Measurements from ENCODE around the gene CFH.

Gene CFH

GRCh38 chr1:196650403-196650802 lies 1.4 kb upstream of the CFH start:
- Histone ChIP-seq H3K27ac (ENCODE audit: low read depth, low read length) (no peak overlapping the region), H3K4me2 (ENCODE audit: low read length) (no peak overlapping the region), H3K4me1 (ENCODE audit: control insufficient read depth, low read length) (no peaks in the 10 kb centered on the region), H3K36me3 (ENCODE audit: control insufficient read depth, low read length) (no peaks in the 10 kb centered on the region), H3K9me2 (replicated peaks; ENCODE audit: control insufficient read depth, low read length) (no peaks in the 10 kb centered on the region), H3K79me2 (ENCODE audit: control insufficient read depth, low read length) (no peaks in the 10 kb centered on the region), H3F3A (ENCODE audit: control insufficient read depth, insufficient read depth) (no peaks in the 10 kb centered on the region), H4K20me1 (ENCODE audit: control insufficient read depth, insufficient read depth, low read depth, low read length) (no peaks in the 10 kb centered on the region), H3K4me3 (ENCODE audit: low read length) (no peak overlapping the region), H3K9me3 (ENCODE audit: control insufficient read depth, insufficient read depth, low read length) (no peaks in the 10 kb centered on the region), H3K27me3 (ENCODE audit: control insufficient read depth, low read length) (no peaks in the 10 kb centered on the region)
- no peak for TF ChIP-seq EZH2phosphoT487 (IDR thresholded peaks at IDR 0.05; ENCODE audit: borderline replicate concordance, low read length)
- TF ChIP-seq, protein P1, sequence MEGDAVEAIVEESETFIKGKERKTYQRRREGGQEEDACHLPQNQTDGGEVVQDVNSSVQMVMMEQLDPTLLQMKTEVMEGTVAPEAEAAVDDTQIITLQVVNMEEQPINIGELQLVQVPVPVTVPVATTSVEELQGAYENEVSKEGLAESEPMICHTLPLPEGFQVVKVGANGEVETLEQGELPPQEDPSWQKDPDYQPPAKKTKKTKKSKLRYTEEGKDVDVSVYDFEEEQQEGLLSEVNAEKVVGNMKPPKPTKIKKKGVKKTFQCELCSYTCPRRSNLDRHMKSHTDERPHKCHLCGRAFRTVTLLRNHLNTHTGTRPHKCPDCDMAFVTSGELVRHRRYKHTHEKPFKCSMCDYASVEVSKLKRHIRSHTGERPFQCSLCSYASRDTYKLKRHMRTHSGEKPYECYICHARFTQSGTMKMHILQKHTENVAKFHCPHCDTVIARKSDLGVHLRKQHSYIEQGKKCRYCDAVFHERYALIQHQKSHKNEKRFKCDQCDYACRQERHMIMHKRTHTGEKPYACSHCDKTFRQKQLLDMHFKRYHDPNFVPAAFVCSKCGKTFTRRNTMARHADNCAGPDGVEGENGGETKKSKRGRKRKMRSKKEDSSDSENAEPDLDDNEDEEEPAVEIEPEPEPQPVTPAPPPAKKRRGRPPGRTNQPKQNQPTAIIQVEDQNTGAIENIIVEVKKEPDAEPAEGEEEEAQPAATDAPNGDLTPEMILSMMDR (IDR thresholded peaks at IDR 0.05; ENCODE audit: low read depth, low read length, poor library complexity, severe bottlenecking), result no peak

DNA sequence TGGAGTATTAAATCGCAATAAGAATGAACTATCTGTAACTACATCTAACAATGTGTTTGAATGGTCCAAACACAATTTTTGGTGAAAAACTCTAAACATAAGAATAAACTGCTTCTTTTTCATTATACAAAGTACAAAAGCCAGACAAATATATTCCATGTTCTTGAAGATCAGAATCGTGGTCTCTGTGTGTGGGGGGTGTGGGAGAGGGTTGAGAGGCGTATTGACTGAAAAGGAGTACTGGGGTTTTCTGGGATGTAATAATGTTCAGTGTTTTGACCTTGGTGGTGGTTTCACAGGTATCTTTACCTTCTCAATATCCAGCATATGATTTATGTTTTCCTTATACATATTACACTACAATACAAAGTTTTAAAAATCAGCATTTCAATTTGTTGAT lies 764 bp upstream of the CFH start:
- H3K27ac ChIP-seq (ENCODE audit: low read depth, low read length), result no peak overlapping the region
- H3K9me3 ChIP-seq (ENCODE audit: control insufficient read depth, insufficient read depth, low read length), result no peaks in the 10 kb centered on the region
- H3K4me3 ChIP-seq (ENCODE audit: low read length), result no peak overlapping the region
- H3K36me3 ChIP-seq (ENCODE audit: control insufficient read depth, low read length), result no peaks in the 10 kb centered on the region
- TF ChIP-seq, protein P1 (IDR thresholded peaks at IDR 0.05; ENCODE audit: low read depth, low read length, poor library complexity, severe bottlenecking), result no peak
- no peak for TF ChIP-seq EZH2phosphoT487 (IDR thresholded peaks at IDR 0.05; ENCODE audit: borderline replicate concordance, low read length)
- no peaks in the 10 kb centered on the region for H3K9me2 ChIP-seq (replicated peaks; ENCODE audit: control insufficient read depth, low read length)
- no peaks in the 10 kb centered on the region for H3K79me2 ChIP-seq (ENCODE audit: control insufficient read depth, low read length)
- no peaks in the 10 kb centered on the region for H4K20me1 ChIP-seq (ENCODE audit: control insufficient read depth, insufficient read depth, low read depth, low read length)
- no peak overlapping the region for H3K4me2 ChIP-seq (ENCODE audit: low read length)
- H3K4me1 ChIP-seq (ENCODE audit: control insufficient read depth, low read length), result no peaks in the 10 kb centered on the region
- no peaks in the 10 kb centered on the region for H3K27me3 ChIP-seq (ENCODE audit: control insufficient read depth, low read length)
- H3F3A ChIP-seq (ENCODE audit: control insufficient read depth, insufficient read depth), result no peaks in the 10 kb centered on the region

- Histone ChIP-seq H3K36me3 (ENCODE audit: control insufficient read depth, low read length) (no peaks in the 10 kb centered on the region), H3K9me3 (ENCODE audit: control insufficient read depth, insufficient read depth, low read length) (no peaks in the 10 kb centered on the region), H3K27me3 (ENCODE audit: control insufficient read depth, low read length) (no peaks in the 10 kb centered on the region), H3K4me1 (ENCODE audit: control insufficient read depth, low read length) (no peaks in the 10 kb centered on the region), H3K27ac (ENCODE audit: low read depth, low read length) (no peak overlapping the region), H3K4me2 (ENCODE audit: low read length) (no peak overlapping the region), H3K79me2 (ENCODE audit: control insufficient read depth, low read length) (no peaks in the 10 kb centered on the region), H4K20me1 (ENCODE audit: control insufficient read depth, insufficient read depth, low read depth, low read length) (no peaks in the 10 kb centered on the region), H3K4me3 (ENCODE audit: low read length) (no peak overlapping the region), H3F3A (ENCODE audit: control insufficient read depth, insufficient read depth) (no peaks in the 10 kb centered on the region), H3K9me2 (replicated peaks; ENCODE audit: control insufficient read depth, low read length) (no peaks in the 10 kb centered on the region)
- TF ChIP-seq EZH2phosphoT487 (IDR thresholded peaks at IDR 0.05; ENCODE audit: borderline replicate concordance, low read length), result no peak
- TF ChIP-seq, protein P1 (IDR thresholded peaks at IDR 0.05; ENCODE audit: low read depth, low read length, poor library complexity, severe bottlenecking), result no peak
These were observed 2.4 kb downstream of the CFH start for GRCh38 chr1:196654271-196654670.

- TF ChIP-seq, protein P1 (IDR thresholded peaks at IDR 0.05; ENCODE audit: low read depth, low read length, poor library complexity, severe bottlenecking), result no peak
- TF ChIP-seq EZH2phosphoT487 (IDR thresholded peaks at IDR 0.05; ENCODE audit: borderline replicate concordance, low read length), result no peak
- Histone ChIP-seq H3K9me3 (ENCODE audit: control insufficient read depth, insufficient read depth, low read length) (no peaks in the 10 kb centered on the region), H3K9me2 (replicated peaks; ENCODE audit: control insufficient read depth, low read length) (no peaks in the 10 kb centered on the region), H4K20me1 (ENCODE audit: control insufficient read depth, insufficient read depth, low read depth, low read length) (no peaks in the 10 kb centered on the region), H3K27me3 (ENCODE audit: control insufficient read depth, low read length) (no peaks in the 10 kb centered on the region), H3K79me2 (ENCODE audit: control insufficient read depth, low read length) (no peaks in the 10 kb centered on the region), H3K36me3 (ENCODE audit: control insufficient read depth, low read length) (no peaks in the 10 kb centered on the region), H3F3A (ENCODE audit: control insufficient read depth, insufficient read depth) (no peaks in the 10 kb centered on the region), H3K27ac (ENCODE audit: low read depth, low read length) (no peak overlapping the region), H3K4me2 (ENCODE audit: low read length) (no peak overlapping the region), H3K4me3 (ENCODE audit: low read length) (no peak overlapping the region), H3K4me1 (ENCODE audit: control insufficient read depth, low read length) (no peaks in the 10 kb centered on the region)
These were observed 3.2 kb downstream of the CFH start for GRCh38 chr1:196655071-196655470.
